ENCODE data around the gene TSPAN18.
"Not testable (repeated sequence)": the region's sequence is repeated elsewhere in the genome, so short reads cannot be mapped to it uniquely, and the experiment has no call there.

Gene TSPAN18

DNA sequence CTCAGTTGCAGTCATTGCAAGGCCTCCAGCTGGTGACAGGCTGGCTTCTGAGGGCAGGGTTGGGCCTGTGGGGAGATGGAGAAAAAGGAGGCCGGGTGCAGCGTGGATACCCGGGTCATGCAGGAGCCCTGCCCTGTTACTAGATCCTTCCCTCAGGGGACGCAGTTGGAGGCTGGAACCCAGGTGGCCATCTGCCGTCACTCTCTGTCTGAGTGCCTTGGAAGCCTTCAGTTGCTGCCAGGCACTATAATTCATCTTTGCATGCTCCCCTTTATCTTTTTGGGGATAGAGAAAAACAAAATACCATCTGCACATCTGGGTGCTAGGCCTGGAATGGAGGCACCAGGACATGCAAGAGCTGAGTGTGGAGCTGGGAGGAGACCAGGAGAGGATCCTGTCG lies 141.3 kb downstream of the TSPAN18 start:
- DNase-seq, result no peak

DNA sequence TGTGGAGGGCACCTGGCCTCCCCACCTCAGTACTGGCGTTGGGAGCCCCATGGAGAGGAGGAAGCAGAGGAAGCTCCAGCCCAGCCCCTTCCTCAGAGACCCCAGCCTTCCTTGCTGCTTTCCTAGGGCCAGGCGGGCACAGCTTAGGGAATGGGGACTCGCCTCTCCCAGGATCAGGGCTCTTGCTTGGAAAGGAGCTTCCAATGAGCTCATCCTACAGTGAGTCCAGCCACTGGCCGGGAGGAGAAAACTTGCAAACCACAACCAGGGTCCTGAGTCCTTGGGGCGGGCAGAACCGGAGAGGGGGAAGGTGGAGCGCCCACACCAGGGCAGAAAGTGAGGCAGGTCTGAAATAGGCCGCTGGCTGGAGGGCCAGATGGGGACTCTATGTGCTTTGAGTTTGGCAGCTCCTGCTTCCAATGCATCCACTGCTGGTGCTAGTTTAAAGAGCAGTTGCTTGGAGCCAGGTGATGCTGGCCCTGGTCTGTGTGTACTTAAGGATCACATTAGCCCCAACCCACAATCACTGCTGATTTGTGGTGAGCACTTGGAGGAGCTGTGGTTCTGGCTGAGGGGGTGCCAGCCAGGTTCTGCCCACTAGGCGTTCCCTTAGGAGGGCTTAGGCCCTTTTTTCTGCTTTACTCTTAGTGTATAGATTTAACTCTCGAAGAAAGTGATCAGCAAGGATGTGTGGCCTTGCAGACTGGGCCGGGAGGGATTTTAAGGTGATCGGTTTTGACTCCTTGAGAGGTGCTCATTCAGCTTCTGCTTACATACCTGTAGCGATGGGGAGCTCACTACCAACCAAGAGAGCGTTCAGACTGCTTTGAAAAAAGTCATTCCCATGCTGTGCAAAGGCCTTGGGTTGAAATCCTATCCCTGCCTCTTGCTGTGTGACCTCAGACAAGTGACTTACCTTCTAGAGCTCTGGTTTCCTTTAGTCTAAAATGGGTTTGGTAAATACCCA lies 142.0 kb downstream of the TSPAN18 start:
- no peak for DNase-seq

DNA sequence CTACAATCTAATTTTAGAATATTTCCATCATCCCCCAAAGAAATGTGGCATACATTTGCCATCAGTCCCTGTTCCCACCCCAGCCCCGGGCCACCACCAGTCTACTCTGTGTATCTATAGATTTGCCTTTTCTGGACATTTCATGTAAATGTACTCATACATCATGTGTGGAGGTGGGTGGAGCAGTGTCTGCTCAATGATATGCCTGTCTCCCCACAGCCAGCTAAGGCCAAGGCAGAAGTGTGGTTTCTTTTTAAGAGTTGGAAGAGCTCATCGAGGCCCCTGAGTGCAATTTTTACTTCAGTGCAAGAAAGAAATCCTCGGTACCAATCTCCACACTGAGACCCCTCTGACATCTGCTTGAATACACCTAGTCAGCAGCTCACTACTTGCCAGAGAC lies 143.4 kb downstream of the TSPAN18 start:
- no peak for DNase-seq

DNA sequence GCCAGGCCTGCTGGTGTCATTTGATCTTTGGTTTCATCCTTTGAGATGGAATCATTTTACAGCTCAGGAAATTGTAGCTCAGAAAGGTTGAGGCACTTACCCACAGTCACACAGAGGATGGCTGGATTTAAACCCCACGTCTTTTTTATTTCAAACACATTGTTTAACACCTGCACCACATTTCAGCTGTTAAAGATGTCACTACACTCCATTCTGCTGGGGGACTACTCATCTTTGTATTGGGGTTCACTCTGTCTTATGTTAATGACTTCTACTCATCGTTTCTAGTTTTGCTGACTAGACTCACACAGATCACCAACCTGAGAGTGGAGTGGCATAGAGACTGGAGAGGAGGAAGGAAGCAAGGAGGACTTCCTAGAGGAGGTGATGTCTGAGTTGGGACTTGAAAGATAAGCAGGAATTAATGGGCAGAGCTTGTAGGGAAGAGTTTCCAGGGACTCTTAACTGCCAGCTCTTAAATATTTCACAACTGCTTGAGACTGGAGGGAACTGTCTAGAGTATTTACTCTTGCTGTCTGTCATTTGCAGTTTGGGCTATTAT lies 143.9 kb downstream of the TSPAN18 start:
- no peak for DNase-seq

DNA sequence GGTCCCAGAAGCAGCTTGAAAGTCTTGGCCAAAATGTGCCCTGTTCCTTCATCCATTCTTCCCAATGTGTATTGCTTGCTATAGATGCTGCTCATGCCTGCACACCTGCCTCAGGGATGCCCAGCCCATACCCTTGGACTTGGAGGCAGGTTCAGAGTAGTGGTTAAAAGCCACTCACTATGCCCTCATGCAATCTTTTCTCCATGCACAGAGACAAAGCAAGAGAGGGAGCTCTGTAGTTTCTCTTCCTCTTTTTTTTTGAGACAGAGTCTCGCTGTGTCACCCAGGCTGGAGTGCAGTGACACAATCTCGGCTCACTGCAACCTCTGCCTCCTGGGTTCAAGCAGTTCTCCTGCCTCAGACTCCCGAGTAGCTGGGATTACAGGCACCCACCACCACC lies 144.9 kb downstream of the TSPAN18 start:
- not testable (repeated sequence) for DNase-seq

DNA sequence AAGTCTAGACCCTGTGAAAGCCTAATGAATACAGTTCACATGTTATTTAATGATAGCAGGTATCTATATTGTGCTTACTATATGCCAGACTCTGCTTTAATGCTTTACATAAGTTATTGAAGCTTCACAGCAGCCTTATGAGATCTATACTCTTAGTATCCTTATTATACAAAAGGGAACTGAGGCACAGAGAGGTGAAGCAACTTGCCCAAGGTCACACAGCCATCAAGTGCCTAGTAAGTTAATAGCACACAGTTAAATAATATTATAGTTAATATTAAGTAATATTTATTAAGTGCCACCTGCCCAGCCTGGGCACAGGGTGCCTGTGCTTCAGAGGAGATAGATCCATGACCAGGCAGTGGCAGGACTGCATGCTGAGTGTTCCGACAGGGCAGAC lies 145.8 kb downstream of the TSPAN18 start:
- no peak for DNase-seq

DNA sequence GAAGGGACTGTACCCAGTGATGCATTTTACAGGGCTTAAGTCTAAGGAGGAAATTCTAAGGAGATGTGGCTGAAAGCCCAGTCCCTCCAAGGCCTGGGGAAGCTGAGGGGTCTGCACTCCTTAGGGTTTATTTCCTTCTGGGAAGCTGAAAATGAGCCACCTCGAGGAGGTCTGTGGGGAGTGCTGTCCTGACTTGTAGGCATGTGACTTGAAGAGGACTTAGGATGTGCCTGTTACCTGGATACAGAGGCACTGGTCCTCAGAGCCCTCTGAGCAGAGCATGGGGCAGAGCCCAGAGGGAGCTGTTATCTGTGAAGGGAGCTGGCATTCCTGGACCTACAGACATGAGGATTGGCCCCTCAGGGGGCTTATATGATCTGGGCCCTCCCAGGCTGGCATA lies 146.8 kb downstream of the TSPAN18 start:
- no peak for DNase-seq

DNA sequence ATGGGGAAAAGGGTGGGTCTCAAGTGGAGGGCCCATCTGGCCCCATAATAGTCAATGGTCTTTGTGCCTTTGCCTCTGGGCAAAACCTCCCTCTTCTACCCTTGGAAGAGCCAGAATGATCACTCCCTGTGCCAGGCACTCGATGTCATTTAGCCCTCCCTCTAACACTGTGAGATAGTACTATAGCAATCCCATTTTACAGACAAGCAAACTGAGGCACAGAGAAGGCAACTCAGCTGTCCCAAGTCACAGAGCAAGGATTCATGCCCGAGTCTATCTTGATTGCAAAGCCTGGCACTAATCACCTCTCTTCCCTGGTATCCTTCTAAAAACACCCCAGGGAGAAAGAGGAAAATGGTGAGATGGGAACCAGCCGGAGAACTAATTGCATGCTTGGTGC lies 147.5 kb downstream of the TSPAN18 start:
- no peak for DNase-seq

DNA sequence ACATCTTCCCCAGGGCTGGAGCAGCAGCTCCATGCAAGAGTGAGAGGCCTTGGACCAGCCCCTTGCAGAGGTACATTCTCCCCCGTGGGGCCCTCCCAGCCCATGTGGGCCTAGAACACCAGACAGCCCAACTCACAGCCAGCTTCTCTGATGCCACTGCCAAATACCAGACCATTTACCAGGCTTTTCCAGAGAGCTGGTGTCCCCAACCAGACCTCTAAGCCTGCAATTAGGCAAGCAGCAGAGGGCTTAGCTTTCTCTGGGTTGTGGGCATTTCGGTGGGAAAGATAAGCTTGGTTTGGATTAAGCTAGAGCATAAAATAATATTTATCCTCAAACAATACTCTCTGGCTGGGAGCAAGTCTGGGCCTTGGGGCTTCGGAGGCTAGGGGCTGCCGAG lies 148.3 kb downstream of the TSPAN18 start:
- no peak for DNase-seq

DNA sequence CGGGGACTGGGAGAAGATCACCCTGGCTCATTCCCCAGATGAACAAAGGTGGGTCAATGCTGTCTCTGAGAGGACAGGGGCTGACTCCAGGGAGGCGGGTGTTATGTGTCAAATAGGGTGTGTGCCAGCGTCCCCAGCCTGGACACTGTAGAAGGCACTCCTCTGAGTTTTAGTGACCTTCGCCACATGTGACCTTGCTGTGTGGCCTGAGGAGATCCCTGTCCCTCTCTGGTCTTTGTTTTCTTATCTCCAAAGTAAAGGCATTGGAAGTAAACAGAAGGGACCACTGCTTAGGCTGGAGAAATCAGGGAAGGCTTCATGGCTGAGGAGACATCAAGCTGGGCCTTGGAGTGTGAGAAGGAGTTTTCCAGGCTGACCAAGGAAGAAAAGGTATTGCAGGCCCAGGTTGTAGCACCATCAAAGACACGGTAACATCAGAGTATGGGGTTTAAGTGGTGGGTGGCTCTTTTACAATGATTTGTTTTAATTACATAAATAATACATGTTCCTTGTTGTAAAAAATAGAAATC lies 149.5 kb downstream of the TSPAN18 start:
- no peak for DNase-seq

DNA sequence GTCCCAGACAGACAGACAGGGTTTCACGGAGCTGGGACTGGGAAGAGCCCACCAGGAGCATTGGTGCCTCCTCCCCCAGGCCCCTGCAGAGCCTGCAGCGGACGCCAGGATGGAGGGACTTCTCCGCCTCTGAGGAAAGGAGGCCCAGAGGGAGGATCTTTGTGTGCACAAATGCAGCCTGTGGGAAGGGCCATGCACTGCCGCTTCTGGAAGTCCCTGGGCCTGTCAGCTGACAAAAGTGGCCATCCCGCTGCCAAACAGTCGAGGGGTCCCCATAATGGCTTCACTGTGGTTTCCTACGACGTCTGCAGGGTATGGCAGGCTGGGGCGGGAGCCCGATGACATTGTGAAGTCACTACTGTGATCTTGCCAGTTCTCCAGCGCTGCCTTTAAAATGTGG lies 150.1 kb downstream of the TSPAN18 start:
- no peak for DNase-seq

DNA sequence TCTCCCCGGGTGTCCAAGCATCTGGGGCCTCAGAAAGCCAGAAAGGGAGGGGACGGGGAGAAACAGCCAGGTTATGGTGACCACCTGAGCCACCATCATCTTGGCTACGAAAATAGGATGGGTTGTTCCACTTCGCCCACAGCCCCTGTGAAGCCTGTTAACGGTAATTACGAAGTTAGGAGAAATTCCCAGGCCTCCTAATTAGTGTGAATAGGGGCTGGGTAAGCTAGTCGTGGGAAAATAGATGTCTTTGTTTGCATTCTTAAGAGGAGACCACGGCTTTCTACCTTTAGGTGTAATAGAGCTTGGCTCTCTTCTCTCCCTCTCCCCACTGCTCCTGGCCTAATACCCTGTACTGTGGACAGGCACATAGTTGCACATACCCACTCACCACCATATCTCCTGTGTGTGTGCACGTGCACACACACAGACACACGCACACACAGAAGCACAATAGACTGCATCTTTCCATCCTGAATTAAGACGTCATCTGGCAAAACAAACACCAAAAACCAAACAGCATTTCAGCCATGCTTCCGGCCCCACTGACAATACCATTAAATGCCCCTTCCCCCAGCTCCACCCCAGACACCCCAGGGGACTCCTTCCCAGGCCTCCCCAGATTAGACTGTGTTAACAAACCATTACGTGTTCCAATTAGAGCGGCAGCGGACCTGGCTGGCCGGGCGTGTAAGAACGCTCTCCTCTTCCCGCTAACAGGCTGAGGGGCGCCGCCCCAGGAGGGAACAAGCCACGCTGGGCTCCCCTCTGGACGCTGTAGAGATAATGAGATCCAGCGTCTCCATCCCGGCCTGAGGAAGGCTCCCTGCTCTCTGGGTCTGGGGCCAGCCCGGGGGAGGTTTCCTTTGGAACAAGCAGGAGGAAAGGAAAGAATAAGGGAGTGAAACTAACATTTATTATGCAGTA lies 151.1 kb downstream of the TSPAN18 start:
- DNase-seq, result no peak

DNA sequence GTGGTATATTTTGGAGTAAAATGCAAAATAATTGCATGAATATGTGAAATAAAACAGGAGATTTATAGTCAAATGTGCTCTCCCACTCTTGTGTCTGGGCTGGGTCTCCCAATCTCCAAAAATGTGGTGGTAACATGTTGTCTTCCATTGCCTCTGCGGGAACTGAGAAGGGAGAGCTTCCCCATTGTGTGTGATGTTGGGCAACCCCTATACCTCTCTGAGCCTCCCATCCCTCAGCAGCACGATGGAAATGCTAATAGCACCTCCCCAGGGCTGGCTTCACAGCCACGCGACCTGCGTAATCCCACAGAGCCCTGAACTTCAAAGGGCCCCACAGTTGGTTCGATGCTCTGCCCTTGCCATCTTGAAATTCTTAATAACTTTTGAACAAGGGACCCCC lies 151.9 kb downstream of the TSPAN18 start:
- no peak for DNase-seq

DNA sequence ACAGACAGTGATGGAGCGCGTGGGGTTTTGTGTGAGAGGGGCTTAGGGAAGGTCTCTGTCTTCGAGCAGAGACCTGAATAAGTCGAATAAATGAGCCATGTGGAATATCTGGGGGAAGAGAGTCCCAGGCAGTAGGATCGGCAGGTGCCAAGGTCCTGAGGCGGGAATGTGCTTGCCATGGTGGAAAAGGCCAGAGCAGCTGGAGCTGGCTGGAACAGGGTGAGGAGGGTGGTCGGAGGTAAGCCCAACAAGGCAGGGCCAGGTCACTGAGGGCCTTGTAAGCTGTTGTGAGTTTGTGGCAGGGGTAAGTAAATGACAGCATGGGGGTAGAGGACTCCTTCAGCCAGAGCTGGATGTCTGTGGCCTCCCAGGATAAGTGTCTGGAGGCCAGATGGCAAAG lies 152.7 kb downstream of the TSPAN18 start:
- DNase-seq, result no peak

DNA sequence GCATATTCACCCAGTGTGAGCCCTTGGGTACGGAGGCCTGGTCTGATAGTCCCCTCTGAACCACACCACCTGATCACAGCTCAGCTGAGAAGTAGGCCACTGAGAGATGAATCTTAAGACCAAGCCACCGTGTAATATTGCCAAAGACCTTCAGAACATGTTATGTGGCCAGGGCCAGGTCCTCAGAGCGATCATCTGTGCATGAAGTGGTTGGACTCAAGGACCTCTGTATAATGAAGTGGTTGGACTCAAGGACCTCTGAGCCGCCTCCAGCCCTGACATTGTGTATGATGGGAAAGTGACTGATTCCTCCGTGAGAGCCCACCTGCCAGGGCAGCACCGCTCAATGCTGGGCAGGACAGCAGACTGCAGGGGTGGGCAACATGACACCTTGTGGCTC lies 153.7 kb downstream of the TSPAN18 start:
- no peak for DNase-seq

DNA sequence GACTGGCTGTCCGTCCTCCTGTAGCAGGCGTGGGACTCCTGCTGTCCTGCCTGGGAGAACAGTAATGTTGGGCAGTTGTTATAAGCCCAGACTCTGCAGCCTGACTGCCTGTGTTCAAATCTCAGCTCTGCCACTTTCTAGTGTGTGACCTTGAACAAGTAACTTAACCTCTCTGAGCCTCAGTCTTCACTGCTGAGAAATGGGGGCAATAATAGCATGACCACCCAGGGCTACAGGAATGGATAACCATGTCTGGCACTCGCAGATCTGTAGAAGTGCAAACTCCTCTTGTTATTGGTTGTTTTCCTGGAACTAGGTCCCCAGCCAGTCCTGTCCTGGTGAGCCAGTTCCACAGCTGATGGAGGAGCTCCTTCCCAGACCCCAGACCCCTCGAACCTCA lies 154.2 kb downstream of the TSPAN18 start:
- DNase-seq, result no peak

DNA sequence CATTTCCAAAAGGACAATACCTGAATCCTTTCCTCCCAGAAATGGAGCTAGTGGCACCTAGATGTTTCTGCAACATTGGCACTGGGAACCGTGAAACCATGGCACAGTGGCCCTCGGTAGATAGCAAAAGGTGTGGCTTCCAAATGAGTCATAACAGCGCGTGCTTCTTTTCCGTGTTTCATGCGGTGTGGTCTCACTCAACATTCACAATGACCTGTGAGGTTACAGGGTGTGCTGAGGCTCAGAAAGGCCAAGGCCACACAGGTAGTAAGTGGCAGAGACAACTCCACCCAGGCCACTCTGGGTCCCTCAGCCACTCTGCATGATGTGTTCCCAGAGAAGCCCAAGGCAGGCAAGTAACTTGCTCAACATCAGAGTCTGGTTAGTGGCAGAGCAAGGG lies 156.5 kb downstream of the TSPAN18 start:
- DNase-seq, result no peak

DNA sequence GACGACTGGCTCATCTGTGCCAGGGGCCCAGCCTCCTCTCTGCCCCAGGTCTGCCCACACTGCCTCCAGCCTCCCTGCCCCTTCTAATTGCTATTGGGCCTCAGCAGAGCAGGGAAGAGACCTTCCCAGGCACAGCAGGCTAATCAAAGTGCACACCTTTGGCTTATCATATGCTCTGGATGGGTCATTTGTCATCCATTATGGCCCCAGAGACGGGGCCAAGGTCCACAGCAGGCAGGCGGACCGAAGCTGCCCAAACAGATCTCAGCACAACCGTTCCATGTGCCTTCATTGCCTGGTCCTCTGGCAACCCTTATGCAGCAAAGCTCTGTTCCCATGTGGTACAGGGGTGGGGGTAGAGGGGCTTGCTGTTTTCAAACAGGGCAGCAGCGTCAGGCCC lies 157.3 kb downstream of the TSPAN18 start:
- no peak for DNase-seq

DNA sequence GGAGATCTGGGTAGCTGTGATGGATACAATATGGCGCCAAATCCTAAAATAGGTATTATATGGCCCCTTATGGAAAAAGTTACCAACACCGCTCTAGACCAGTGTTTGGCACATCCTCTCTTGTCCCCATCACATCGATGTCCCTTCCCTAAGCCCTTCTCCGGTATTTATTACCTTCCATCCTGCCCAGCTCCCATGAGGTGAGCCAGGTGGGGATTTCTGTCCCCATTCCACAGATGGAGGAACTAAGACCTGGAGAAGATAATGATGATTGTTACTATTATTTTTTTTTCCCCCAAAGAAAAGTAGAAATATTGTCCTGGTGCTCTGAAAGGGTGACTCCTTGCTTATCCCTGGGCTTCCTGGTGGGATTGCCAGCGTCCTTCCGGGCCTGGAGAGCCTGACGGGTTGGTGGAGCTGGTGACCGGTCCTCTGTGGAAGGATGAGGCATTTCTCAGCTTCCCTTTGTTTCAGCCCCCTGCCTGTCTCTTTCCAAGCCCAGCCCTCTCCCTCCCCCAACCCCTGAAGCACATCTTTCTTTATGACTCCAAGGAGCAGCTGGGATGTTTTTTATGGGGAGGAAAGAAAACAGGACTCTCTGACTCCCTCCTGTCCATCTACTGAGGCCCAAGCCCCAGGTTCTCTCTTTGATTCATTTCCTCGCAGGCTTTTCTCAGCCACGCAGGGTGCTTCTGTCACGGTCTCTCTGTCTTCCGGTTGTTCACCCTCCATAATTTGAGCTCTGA lies 158.5 kb downstream of the TSPAN18 start:
- DNase-seq, result no peak

DNA sequence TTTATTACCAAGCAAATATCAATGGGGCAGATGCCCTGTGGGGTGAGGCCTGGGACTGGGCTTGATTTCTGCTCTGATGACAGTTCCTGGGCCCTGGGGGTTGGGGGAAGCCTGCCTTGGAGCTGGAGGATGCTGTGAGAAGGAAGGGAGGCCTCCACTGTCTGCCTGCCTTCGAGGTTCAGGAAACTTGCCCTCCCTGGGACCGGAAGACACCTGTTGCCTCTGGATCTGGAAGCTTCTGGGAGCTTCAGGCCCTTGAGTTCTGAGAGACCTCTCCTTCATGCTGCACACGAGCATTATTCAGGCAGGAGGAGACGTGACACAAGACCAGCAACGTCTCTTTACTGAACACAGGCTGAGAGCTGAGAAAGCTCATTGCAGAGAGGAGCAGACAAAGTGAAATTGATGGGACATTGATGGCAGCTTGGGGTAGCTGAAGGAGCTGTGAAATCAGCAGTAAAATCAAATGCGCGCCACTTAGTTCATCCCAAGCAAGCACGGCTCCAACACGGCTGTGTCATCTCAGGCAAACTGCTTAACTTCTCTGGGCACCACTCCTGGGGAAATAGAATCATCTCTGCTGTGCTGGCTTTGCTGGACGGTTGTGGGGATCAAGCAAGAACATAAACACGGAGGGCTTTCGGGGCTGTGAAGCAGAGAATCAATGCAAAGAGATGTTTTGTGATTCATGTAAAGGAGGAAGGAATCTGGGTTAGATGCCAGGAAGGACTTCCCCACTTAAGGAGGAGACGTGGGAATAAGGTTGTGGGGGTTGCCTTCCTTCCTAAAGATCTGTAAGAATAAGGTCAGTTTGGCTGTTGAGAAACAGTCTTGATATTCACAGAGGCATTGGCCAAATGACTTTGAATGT lies 159.4 kb downstream of the TSPAN18 start:
- no peak for DNase-seq
